GM21423 (cell line): ENCODE data around the gene RPUSD1.

Experiments
- ATAC-seq: cut with Tn5 transposase; IDR thresholded peaks from one replicate; pipeline ENCODE4 v1.9.1; 2021; ENCODE audit warnings: mild to moderate bottlenecking, moderate library complexity; ENCODE audit not compliant: unreplicated experiment

The RPUSD1 gene

DNA sequence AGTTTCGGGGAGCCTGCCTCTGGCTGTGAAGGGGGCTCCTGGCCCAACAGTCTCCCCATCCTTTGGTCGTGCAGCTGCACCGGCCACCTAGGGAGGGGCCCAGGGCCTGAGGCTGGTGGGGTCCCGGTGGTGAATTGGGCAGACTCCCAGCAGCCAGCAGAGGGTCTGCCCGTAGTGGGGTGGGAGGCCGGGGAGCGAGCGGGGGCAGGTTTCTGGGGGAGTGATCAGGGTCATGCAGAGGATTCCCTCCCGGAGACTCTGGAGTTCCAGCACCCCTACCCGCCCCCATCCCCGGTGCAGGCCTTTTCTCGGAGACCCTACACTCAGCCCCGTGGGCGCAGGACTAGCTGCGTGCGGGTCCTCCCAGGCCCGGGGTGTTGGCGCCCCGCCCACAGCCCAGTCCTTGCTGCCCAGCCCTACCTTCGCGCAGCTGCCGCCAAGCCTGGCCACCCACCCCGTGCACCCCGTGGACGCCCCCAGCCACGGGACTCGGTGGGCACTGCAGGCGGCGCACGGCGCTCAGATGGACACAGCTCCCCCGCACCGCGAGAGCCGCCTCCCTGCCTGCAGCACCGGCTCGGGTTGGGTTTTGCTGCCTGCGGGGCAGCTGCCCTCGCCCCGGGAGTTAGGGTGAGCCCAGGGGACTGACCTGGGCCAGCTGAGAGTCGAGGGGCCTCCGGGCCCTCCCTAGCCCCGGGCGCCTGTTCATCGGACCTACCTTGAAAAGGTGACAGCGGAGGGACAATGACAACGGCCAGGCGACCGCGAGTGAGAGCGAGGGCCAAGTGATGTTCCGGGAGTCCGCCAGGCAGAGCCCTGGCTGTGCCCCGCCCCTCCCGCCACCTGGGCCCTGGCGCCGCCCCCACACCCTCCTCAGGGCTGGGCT, 12.0 kb upstream of the RPUSD1 start, which contains the start of gene GNG13:
TSS of gene GNG13 (minus strand) at position 787 of the 886 bp plus-strand sequence. CDS start 1,657 bp downstream, outside the sequence.
- ATAC-seq = no peak

DNA sequence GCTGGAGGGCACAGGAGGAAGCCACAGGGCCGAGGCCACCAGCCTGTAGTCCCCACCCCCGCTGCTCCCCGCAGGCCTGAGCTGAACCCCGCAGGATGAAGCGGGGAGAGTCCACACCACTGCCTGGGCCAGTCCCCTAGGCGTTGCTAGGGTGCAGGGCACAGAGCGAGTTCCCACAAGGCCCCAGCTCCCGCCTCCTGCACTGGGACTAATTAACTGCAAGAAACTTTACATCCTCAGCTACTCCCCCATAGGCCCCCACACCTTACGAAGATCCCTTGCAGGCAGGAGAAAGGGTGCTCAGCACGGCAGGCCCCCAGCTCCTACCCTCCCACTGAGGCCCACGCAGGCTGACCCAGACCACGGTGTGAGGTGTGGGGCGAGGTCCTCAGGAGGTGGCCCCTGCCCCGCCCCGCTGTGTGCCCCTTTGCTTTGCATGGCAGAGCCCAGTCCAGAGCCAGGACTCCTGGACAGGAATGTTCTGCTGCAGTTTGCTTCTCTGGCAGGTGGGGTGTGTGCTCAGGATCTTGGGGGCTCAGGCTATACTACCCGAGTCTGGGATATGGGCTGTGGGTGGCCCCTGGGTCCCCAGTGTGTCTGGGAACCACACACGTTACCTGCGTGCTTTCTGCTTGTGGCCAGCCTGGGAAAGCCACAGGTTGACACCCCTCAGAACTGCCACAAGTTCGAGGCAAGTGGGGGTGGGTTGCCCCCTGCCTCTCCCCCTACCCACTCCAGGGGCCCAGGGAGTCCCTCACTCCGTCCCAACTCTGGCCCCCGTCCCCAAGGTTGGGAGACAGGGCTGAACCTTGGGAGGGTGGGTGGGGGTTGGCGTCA, 11.1 kb upstream of the RPUSD1 start:
- no peak for ATAC-seq

DNA sequence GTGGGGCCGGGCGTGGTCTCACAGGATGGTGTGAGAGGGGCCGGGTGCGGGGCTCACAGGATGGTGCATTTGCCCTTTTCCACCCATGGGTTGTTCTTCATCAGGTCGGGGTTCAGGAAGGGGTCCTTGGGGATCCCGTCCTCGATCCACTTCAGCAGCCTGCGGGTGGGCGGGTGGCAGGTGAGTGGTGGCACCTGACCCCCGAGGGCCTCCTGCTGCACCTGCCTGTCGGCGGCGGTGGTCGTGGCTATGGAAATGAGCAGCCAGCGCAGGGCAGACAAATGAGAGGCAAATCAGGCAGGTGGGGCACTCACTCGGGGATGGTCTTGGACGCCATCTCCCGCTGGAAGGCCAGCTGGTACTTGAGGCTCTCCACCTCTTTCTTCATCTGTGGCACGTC, 10.5 kb upstream of the RPUSD1 start:
- no peak for ATAC-seq

DNA sequence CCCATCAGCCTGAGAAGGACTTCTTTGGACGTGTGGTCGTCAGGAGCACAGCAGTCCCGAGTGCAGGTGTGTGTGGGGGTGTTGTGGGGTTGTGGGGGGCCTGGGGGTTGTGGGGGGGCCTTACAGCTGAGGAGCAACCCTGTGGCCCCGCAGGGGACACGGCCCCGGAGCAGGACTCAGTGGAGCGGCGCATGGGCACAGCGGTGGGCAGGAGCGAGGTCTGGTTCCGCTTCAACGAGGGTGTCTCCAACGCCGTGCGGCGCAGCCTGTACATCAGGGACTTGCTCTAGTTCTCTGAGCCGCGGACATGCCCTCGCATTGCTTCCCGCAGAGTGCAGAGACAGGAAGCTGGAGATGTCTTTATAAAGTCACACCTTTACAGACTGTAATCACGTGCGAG, 9.5 kb upstream of the RPUSD1 start:
- no peak for ATAC-seq

DNA sequence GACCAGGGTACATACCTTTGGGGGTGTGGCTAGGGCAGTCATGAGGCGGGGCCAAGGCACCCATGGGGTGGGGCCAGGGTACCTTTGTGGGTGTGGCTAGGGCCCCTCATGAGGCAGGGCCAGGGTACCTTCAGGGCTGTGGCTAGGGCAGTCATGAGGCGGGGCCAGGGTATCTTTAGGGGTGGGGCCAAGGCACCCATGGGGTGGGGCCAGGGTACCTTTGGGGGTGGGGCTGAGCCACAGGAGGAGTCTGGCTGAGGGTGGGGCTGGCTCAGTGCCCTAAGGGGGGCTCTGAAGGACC, 8.9 kb upstream of the RPUSD1 start:
- no peak for ATAC-seq

GRCh38 chr16:796296-797119, 8.3 kb upstream of the RPUSD1 start:
- no peak for ATAC-seq

DNA sequence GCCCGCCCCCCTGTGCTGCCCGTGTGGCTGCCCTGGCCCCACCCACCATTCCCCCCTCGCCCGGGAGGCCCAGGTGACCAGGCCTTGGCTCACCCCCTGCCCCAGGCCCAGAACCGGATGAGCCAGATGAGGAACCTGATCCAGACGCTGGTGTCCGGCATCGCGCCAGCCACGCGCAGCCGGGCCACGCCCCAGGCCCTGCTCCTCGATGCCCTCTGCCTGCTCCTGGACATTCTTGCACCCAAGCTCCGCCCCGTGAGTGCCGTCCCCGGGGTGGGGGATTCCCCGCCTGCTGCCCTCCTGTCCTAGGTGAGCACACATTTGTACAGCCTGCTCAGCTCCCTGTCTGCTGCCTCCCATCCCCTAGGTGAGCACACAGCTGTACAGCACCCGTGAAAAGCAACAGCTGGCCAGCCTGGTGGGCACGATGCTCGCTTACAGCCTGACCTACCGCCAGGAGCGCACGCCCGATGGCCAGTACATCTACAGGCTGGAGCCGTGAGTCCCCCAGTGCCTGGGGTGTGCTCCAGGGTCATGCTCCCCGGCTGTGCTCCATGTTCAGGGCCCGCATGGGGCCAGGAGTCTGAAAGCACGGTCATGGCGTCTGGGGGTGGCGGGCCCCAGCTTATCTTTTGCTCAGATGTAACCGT, 7.5 kb upstream of the RPUSD1 start:
- no peak for ATAC-seq

- ATAC-seq = no peak
Observed at GRCh38 chr16:794853-795466, 6.8 kb upstream of the RPUSD1 start.

- ATAC-seq = no peak
Observed at GRCh38 chr16:794091-794822, 6.1 kb upstream of the RPUSD1 start.

DNA sequence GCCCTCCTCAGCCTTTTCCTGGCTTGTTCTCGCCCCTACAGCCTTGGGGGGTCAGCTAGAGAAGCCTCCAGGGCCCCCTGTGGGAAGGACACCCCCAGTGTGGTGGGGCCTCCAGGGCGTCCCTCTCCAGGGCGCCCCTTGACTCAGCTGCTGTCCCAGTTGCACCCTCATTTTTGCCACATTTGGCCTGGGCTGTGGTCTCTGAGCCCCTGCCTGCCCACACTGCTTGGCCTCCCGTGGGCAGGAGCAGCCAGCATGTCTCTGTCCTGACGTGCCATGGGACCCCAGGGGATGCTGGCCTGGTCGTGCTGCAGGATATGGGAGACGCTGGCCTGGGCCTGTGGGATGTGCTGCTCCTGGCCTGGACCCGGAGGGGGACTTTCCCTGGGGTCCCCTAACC, 5.2 kb upstream of the RPUSD1 start:
- no peak for ATAC-seq

DNA sequence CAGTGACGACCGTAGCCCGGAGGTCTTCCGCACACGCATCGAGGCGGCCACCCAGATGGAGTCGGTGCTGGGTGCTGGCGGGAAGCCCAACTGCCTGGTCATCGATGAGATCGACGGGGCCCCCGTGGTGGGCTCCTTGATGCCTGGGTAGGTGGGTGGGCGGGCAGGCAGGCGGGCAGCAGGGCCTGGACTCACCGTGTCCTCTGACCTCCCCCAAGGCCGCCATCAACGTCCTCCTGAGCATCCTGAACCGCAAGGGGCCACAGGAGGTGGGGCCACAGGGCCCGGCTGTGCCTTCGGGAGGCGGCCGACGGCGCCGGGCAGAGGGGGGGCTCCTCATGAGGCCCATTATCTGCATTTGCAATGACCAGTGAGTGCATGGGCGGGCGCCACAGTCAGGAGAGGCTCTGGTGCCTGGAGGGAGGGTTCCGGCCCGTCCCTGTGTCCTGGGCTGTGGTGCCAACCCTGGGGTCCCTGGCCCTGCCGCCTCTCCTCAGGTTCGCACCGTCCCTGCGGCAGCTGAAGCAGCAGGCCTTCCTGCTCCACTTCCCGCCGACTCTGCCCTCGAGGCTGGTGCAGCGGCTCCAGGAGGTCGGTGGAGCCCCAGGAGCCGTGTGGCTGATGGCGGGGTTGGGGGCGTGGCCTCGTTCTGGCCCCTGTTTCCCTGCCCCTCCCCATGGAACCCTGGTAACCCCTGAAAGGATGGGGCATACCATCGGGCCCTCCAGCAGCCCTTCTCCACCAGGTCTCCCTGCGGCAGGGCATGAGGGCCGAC, 4.2 kb upstream of the RPUSD1 start:
- ATAC-seq = no peak

GRCh38 chr16:791131-791530, 3.0 kb upstream of the RPUSD1 start:
- ATAC-seq = no peak

- ATAC-seq = no peak
Observed at GRCh38 chr16:790086-790485, 1.9 kb upstream of the RPUSD1 start.

- no peak for ATAC-seq
Observed at GRCh38 chr16:789191-789850, 1.1 kb upstream of the RPUSD1 start.

- ATAC-seq = peak; percentile 73
Observed at GRCh38 chr16:788399-789126, 382 bp upstream of the RPUSD1 start, which contains the start of gene CHTF18. TSS of gene CHTF18 (plus strand) at chr16:788620. CDS start at chr16:788685, 65 bp downstream.

- no peak for ATAC-seq
Observed at GRCh38 chr16:787321-787966, 737 bp downstream of the RPUSD1 start.
